Vagina (tissue), 2 donors: Measurements from ENCODE around the gene IGFBP6. TPM values are rescaled to one million over a fixed set of nuclear protein-coding genes. Genes with fewer than 3 reads are reported as not detected.

ENCODE experiments used
- DNase-seq, 2 donors: peaks; one replicate each; pipeline ENCODE4 v3.0.0-alpha.2; 2017; ENCODE audit errors: extremely low spot score in 2 of 2
- H3K27ac ChIP-seq: fragments of 200-600 bp; sonication (generic); one replicate; pipeline ENCODE4 v1.5.1; 2019
- H3K27me3 ChIP-seq: fragments of 200-600 bp; sonication (generic); one replicate; pipeline ENCODE4 v1.5.1; 2019
- H3K36me3 ChIP-seq, 2 donors: fragments of 200-600 bp; sonication (generic); one replicate each; pipeline ENCODE4 v1.5.1; 2017 to 2019
- H3K4me1 ChIP-seq: fragments of 200-600 bp; sonication (generic); one replicate; pipeline ENCODE4 v1.5.1; 2019
- H3K4me3 ChIP-seq, 2 donors: fragments of 200-600 bp; sonication (generic); 1 replicate in 1 of 2; 2 replicates in 1 of 2; pipeline ENCODE4 v1.5.1; 2016 to 2019
- H3K9me3 ChIP-seq: fragments of 200-600 bp; sonication (generic); one replicate; pipeline ENCODE4 v1.5.1; 2019
- CTCF ChIP-seq, 3 experiments: fragments of 450-650 bp in 2 of 3; fragments of 200-600 bp in 1 of 3; sonication (generic) in 1 of 3; IDR thresholded peaks; one replicate each; pipeline ENCODE4 v1.5.1; 2017 to 2019; ENCODE audit warnings: antibody characterized with exemption in 3 of 3, mild to moderate bottlenecking in 2 of 3, moderate library complexity in 2 of 3
- POLR2A ChIP-seq, 2 donors: fragments of 450-650 bp; IDR thresholded peaks; one replicate each; pipeline ENCODE4 v1.6.1; 2017; ENCODE audit warnings: antibody characterized with exemption in 2 of 2, mild to moderate bottlenecking in 2 of 2, moderate library complexity in 2 of 2
- POLR2AphosphoS5 ChIP-seq, 2 donors: sonication (generic); formaldehyde crosslinking; IDR thresholded peaks; one replicate each; pipeline ENCODE4 v1.9.0; 2017; ENCODE audit warnings: antibody characterized with exemption in 2 of 2, mild to moderate bottlenecking in 2 of 2, low read depth in 1 of 2; ENCODE audit not compliant: insufficient read depth in 1 of 2
- intact Hi-C: fragments of 100-400 bp; cut with DNase I; formaldehyde crosslinking; loops from one replicate; pipeline ENCODE4 v1.15.1; 2023
- microRNA-seq: library from miRNA; unstranded; fragments of <30 nt; microRNA quantifications from one replicate; pipeline ENCODE4, GENCODE V29; 2017; ENCODE audit warnings: borderline number of aligned reads, borderline replicate concordance
- small RNA-seq: library from RNA; depleted of rRNA; stranded (forward); fragments of <200 nt; gene quantifications from one replicate; pipeline ENCODE3, GENCODE V24; 2016
- total RNA-seq: library from RNA; depleted of rRNA; stranded (reverse); fragments of >200 nt; gene quantifications from one replicate; pipeline ENCODE4 v1.2.3, GENCODE V29; 2016

Gene IGFBP6
- total RNA-seq, 1 donor from 2014 or later, result 684 TPM

- intact Hi-C loops, result no loop called here
Measured at GRCh38 chr12:53151039-53151438, 53.6 kb downstream of the IGFBP6 start.

More at GRCh38 chr12:53151039-53151438, 53.6 kb downstream of the IGFBP6 start:
- Histone ChIP-seq H3K27me3 (no peaks in the 10 kb centered on the region), H3K4me3 (no peak overlapping the region), H3K36me3 (no peaks in the 10 kb centered on the region), H3K27ac (no peak overlapping the region), H3K4me1 (no peaks in the 10 kb centered on the region), H3K9me3 (no peaks in the 10 kb centered on the region)
- TF ChIP-seq POLR2AphosphoS5 (IDR thresholded peaks at IDR 0.05; ENCODE audit: insufficient read depth in 1 of 2, low read depth in 1 of 2), result no peak
- TF ChIP-seq POLR2A (IDR thresholded peaks at IDR 0.05), result no peak
- no peak for TF ChIP-seq CTCF (IDR thresholded peaks at IDR 0.05)
- DNase-seq, result no peak

Small RNAs within 50 kb of the gene (microRNA-seq; reads per million reads assigned to microRNA genes)
- not detected for gene MIR6757

Small RNAs within 50 kb of the gene (small RNA-seq; reads per million reads assigned to genes)
- gene HIGD1AP1, result not detected
- gene MIR6757, result not detected
- gene RNU6-333P, result not detected

Other genes starting within 250 kb of the IGFBP6 start
- 89.1 TPM for gene KRT78, start 248.7 kb upstream of the IGFBP6 start, total RNA-seq
- gene KRT8, start 192.6 kb upstream of the IGFBP6 start, total RNA-seq, result 22.8 TPM
- 93.1 TPM for gene KRT18, start 148.5 kb upstream of the IGFBP6 start, total RNA-seq
- 339 TPM for gene EIF4B, start 91.2 kb upstream of the IGFBP6 start, total RNA-seq
- 235 TPM for gene TNS2, start 47.6 kb upstream of the IGFBP6 start, total RNA-seq
- gene SPRYD3, start 18.3 kb upstream of the IGFBP6 start, total RNA-seq, result 27.0 TPM
- gene SOAT2, start 5.8 kb downstream of the IGFBP6 start, total RNA-seq, result 0.74 TPM
- gene ZNF740, start 83.1 kb downstream of the IGFBP6 start, total RNA-seq, result 12.8 TPM
- 44.9 TPM for gene CSAD, start 83.3 kb downstream of the IGFBP6 start, total RNA-seq
- 3.7 TPM for gene ITGB7, start 109.6 kb downstream of the IGFBP6 start, total RNA-seq
- gene RARG, start 134.5 kb downstream of the IGFBP6 start, total RNA-seq, result 79.1 TPM
- 17.7 TPM for gene ESPL1, start 170.6 kb downstream of the IGFBP6 start, total RNA-seq
- 673 TPM for gene PFDN5, start 197.9 kb downstream of the IGFBP6 start, total RNA-seq
- gene MYG1, start 202.0 kb downstream of the IGFBP6 start, total RNA-seq, result 41.5 TPM
- 30.9 TPM for gene AAAS, start 223.9 kb downstream of the IGFBP6 start, total RNA-seq
- not detected for gene SP7, start 238.7 kb downstream of the IGFBP6 start, total RNA-seq